Superior temporal gyrus (tissue), 1 donor: ENCODE results near the gene RORB.

ENCODE experiments used
- DNase-seq: peaks from one replicate; pipeline ENCODE4 v3.0.0-alpha.2; 2016; ENCODE audit errors: extremely low spot score

Gene RORB

GRCh38 chr9:74718709-74719108, 221.6 kb downstream of the RORB start:
- DNase-seq, result no peak

GRCh38 chr9:74719306-74719705, 222.2 kb downstream of the RORB start:
- no peak for DNase-seq

- no peak for DNase-seq
These were observed 224.8 kb downstream of the RORB start for GRCh38 chr9:74721696-74722660.

GRCh38 chr9:74724317-74724716, 227.2 kb downstream of the RORB start:
- DNase-seq, result no peak

GRCh38 chr9:74726581-74726980, 229.4 kb downstream of the RORB start:
- no peak for DNase-seq

- peak; percentile 38 for DNase-seq
These were observed 231.0 kb downstream of the RORB start for GRCh38 chr9:74728176-74728575.

GRCh38 chr9:74729136-74729695, 232.1 kb downstream of the RORB start:
- peak; percentile 38 for DNase-seq

GRCh38 chr9:74735761-74736160, 238.6 kb downstream of the RORB start:
- no peak for DNase-seq

- no peak for DNase-seq
These were observed 239.5 kb downstream of the RORB start for GRCh38 chr9:74736646-74737045.

GRCh38 chr9:74742191-74742790, 245.2 kb downstream of the RORB start:
- no peak for DNase-seq
